Natural killer cell (primary cell): ENCODE measurements around the gene LRRC2. TPM values are rescaled to one million over a fixed set of nuclear protein-coding genes. Genes with fewer than 3 reads are reported as not detected.

Experiments
- ATAC-seq, 3 donors: fragments of 150-1000 bp in 2 of 3; fragments of 200-7000 bp in 1 of 3; cut with Tn5 transposase; 1 replicate in 1 of 3; 2 replicates in 2 of 3; pipeline ENCODE4 v1.10.0; 2021; ENCODE audit warnings: mild to moderate bottlenecking in 2 of 3, moderate library complexity in 2 of 3
- DNase-seq, 2 donors: peaks; one replicate each; pipeline versions ENCODE4 v3.0.0 to v3.0.0-alpha.2; 2013 to 2021; ENCODE audit warnings: mixed read lengths in 1 of 2
- H3K27ac ChIP-seq: one replicate; pipeline ENCODE4 v1.5.1; 2013; ENCODE audit warnings: mild to moderate bottlenecking, low read length
- H3K27me3 ChIP-seq: one replicate; pipeline ENCODE4 v1.6.1; 2013; ENCODE audit warnings: low read length; ENCODE audit not compliant: control insufficient read depth, insufficient read depth
- H3K36me3 ChIP-seq: one replicate; pipeline ENCODE4 v1.6.1; 2013; ENCODE audit warnings: low read length; ENCODE audit not compliant: control insufficient read depth, insufficient read depth
- H3K4me1 ChIP-seq: one replicate; pipeline ENCODE4 v1.6.1; 2013; ENCODE audit warnings: low read length; ENCODE audit not compliant: control insufficient read depth, insufficient read depth
- H3K4me3 ChIP-seq: one replicate; pipeline ENCODE4 v1.5.1; 2013; ENCODE audit warnings: low read length
- H3K9me3 ChIP-seq: one replicate; pipeline ENCODE4 v1.6.1; 2013; ENCODE audit warnings: low read length; ENCODE audit not compliant: control insufficient read depth, insufficient read depth
- H3K27ac Mint-ChIP-seq, 2 donors: one replicate each; pipeline ENCODE4 v1.8.0; 2022; ENCODE audit warnings: mild to moderate bottlenecking in 2 of 2, mixed read lengths in 2 of 2, moderate library complexity in 1 of 2
- H3K27me3 Mint-ChIP-seq, 2 donors: one replicate each; pipeline ENCODE4 v1.8.0; 2022; ENCODE audit warnings: low read depth in 2 of 2, mixed read lengths in 2 of 2
- H3K36me3 Mint-ChIP-seq: one replicate; pipeline ENCODE4 v1.8.0; 2022; ENCODE audit warnings: mixed read lengths
- H3K4me1 Mint-ChIP-seq, 2 donors: one replicate each; pipeline ENCODE4 v1.8.0; 2022; ENCODE audit warnings: mixed read lengths in 2 of 2
- H3K4me3 Mint-ChIP-seq: one replicate; pipeline ENCODE4 v1.8.0; 2022; ENCODE audit warnings: mild to moderate bottlenecking, moderate library complexity, mixed read lengths
- H3K9me3 Mint-ChIP-seq, 2 donors: one replicate each; pipeline ENCODE4 v1.8.0; 2022; ENCODE audit warnings: mixed read lengths in 2 of 2
- WGBS: methylation state at CpG from one replicate; pipeline ENCODE4 v1.1.7; 2013; ENCODE audit warnings: missing lambda C conversion rate; ENCODE audit not compliant: insufficient coverage; 5-methylcytosine and 5-hydroxymethylcytosine counted together
- intact Hi-C: fragments of 100-400 bp; cut with micrococcal nuclease; formaldehyde crosslinking; loops from one replicate; pipeline ENCODE4 v1.14.2; 2022
- total RNA-seq, 4 donors: library from RNA; stranded (reverse); fragments of 120-200 nt in 1 of 4; gene quantifications; one replicate each; pipeline versions ENCODE4 v1.2.3 to v1.2.4, GENCODE V29; 2013 to 2022
- TF ChIP-seq, protein P1 (sequence below): fragments of 200-600 bp; IDR thresholded peaks from one replicate; pipeline ENCODE4 v1.8.0; 2022; ENCODE audit warnings: antibody characterized with exemption

LRRC2 gene
- total RNA-seq, 3 donors from 2014 or later (not counting 1 experiment from before 2014, with no cell fraction given) = 0.18 TPM; not detected in 2

DNA sequence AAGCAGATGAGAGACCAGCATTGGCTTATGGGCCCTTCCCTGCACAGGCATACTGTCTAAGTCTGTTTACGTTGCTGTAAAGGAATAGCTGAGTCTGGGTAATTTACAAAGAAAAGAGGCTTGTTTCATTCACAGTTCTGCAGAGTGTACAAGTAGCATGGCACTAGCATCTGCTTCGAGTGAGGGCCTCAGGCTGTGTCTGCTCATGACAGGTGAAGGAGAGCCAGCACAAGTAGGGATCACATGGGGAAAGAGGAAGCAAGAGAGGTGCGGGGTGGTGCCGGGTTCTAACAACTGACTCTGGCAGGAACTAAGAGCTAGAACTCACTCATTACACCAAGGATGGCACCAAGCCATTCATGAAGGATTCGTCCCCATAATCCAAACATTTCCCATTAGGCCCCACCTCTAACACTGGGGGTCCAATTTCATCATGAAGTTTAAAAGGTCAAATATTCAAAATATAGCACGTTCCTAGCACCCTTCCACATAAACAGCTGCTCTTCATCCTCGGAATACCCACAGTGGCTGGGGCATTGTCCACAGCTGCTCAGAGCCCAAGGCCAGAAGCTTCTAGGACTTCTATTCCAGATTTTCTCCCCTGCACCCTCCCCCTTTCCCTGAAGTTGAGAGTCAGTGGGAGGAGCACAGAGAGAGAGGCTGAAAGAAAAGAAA, 62.8 kb downstream of the LRRC2 start:
- 83% methylated on average over 7 of the region's 7 CpGs for WGBS
- no peaks in the 10 kb centered on the region for H3K4me1 ChIP-seq
- H3K4me1 Mint-ChIP-seq = peaks cover 0 to 10% of the 10 kb centered on the region in 2 donors
- no peaks in the 10 kb centered on the region for H3K27me3 ChIP-seq
- no peaks in the 10 kb centered on the region for H3K9me3 ChIP-seq
- DNase-seq (no peak), ATAC-seq (no peak)
- intact Hi-C loops = no loop called here
- H3K4me3 Mint-ChIP-seq = no peak overlapping the region
- H3K27ac Mint-ChIP-seq = peak overlapping the region in 1 of 2 donors; percentile 23
- H3K27me3 Mint-ChIP-seq = peaks cover 10 to 19% of the 10 kb centered on the region in 2 donors
- no peaks in the 10 kb centered on the region for H3K9me3 Mint-ChIP-seq
- H3K4me3 ChIP-seq = no peak overlapping the region
- no peaks in the 10 kb centered on the region for H3K36me3 ChIP-seq
- no peaks in the 10 kb centered on the region for H3K36me3 Mint-ChIP-seq
- no peak overlapping the region for H3K27ac ChIP-seq
- TF ChIP-seq, protein P1, sequence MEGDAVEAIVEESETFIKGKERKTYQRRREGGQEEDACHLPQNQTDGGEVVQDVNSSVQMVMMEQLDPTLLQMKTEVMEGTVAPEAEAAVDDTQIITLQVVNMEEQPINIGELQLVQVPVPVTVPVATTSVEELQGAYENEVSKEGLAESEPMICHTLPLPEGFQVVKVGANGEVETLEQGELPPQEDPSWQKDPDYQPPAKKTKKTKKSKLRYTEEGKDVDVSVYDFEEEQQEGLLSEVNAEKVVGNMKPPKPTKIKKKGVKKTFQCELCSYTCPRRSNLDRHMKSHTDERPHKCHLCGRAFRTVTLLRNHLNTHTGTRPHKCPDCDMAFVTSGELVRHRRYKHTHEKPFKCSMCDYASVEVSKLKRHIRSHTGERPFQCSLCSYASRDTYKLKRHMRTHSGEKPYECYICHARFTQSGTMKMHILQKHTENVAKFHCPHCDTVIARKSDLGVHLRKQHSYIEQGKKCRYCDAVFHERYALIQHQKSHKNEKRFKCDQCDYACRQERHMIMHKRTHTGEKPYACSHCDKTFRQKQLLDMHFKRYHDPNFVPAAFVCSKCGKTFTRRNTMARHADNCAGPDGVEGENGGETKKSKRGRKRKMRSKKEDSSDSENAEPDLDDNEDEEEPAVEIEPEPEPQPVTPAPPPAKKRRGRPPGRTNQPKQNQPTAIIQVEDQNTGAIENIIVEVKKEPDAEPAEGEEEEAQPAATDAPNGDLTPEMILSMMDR = no peak

DNA sequence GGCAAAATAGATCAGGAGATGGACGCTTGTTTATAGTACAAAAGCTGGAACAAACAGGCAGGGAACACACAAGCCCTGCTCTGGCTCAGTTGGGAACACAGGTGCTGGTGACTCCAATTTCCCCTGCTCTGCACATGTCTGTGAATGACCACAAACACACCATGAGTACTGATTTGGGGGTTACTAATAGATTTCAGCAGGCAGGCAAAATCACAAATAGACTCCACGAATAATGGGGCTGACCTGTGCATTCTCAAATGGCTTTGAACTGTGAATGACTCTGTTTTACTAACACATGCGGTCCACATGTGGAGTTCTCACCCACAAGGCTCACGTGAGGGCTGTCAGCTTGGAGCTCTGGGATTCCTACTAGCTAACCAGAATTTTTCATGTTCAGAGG, 64.4 kb downstream of the LRRC2 start:
- H3K36me3 Mint-ChIP-seq = no peaks in the 10 kb centered on the region
- no peak overlapping the region for H3K27ac Mint-ChIP-seq
- peaks cover 0 to 10% of the 10 kb centered on the region in 2 donors for H3K4me1 Mint-ChIP-seq
- Histone ChIP-seq H3K4me1 (no peaks in the 10 kb centered on the region), H3K36me3 (no peaks in the 10 kb centered on the region), H3K27ac (no peak overlapping the region), H3K9me3 (no peaks in the 10 kb centered on the region), H3K4me3 (no peak overlapping the region), H3K27me3 (no peaks in the 10 kb centered on the region)
- H3K4me3 Mint-ChIP-seq = no peak overlapping the region
- TF ChIP-seq, protein P1 = no peak
- no peaks in the 10 kb centered on the region for H3K9me3 Mint-ChIP-seq
- ATAC-seq (no peak), DNase-seq (no peak)
- WGBS = 82% methylated on average over 4 of the region's 4 CpGs
- H3K27me3 Mint-ChIP-seq = peaks cover 5 to 10% of the 10 kb centered on the region in 2 donors
- intact Hi-C loops = no loop called here

DNA sequence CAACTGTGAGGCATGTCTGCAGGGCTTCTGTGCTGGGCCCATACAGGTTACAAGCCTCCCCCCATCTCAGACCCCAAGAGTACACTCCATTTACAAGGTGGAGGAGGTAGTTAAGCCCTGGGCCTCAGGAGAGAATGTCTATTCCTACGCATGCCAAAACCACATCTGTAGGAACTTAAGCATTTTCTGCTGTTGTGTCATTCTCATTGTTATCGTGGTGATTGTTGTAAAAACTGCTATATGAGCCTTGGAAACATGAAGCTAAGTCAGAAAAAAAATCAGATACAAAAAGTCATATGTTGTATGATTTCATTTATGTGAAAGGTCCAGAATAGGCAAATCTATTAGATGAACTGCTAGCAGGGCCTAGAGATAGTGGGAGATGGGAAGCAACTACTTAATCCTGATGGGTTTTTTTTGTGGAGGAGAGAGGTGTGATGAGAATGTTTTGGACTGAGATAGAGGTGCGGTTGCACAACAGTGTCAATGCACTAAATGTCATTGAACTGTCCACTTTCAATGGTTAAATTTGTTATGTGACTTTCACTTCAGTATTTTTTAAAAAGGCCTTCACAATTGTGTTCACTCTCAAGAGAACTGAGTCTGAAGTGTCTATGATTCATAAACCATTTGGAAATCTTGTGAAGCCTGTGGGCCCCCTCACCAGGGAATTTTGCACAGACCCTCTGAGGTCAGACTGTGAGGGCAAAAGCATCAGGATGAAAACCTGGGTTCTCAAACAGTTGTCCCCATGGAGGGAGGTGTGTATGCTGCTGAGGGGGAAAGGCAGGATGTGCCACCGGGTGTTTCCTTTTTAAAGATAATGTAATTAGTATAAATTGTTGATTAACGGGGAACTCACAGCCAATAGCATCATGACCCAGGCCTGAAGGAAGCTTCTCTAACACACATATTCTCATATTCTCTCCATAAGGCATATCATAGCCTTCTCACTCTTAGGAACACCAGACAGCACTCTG, 65.2 kb downstream of the LRRC2 start:
- Mint-ChIP-seq H3K4me1 (peaks cover 0 to 10% of the 10 kb centered on the region in 2 donors), H3K36me3 (no peaks in the 10 kb centered on the region), H3K9me3 (no peaks in the 10 kb centered on the region), H3K27ac (no peak overlapping the region), H3K4me3 (no peak overlapping the region), H3K27me3 (peaks cover 0 to 8% of the 10 kb centered on the region in 2 donors)
- Histone ChIP-seq H3K27ac (no peak overlapping the region), H3K9me3 (no peaks in the 10 kb centered on the region), H3K36me3 (no peaks in the 10 kb centered on the region), H3K4me3 (no peak overlapping the region), H3K27me3 (no peaks in the 10 kb centered on the region), H3K4me1 (no peaks in the 10 kb centered on the region)
- intact Hi-C loops = no loop called here
- ATAC-seq = no peak
- DNase-seq = no peak
- TF ChIP-seq, protein P1 = no peak
- WGBS = 54% methylated on average over 5 of the region's 5 CpGs
